HG03196 (cell line): Measurements from ENCODE around the gene ADCYAP1.
"Not testable (repeated sequence)": the region's sequence is repeated elsewhere in the genome, so short reads cannot be mapped to it uniquely, and the experiment has no call there.

Experiments
- ATAC-seq: cut with Tn5 transposase; IDR thresholded peaks from one replicate; pipeline ENCODE4 v1.9.1; 2021; ENCODE audit not compliant: unreplicated experiment

Gene ADCYAP1

GRCh38 chr18:904218-905090 is at the start of gene ADCYAP1:
TSS of gene ADCYAP1 (plus strand) at chr18:904871. CDS start at chr18:905387, 516 bp downstream.
- no peak for ATAC-seq

- ATAC-seq, result no peak
Observed at GRCh38 chr18:857986-858385, 46.7 kb upstream of the ADCYAP1 start.

- peak; percentile 89 for ATAC-seq
Observed at GRCh38 chr18:864872-865273, 39.8 kb upstream of the ADCYAP1 start.

- ATAC-seq, result no peak
Observed at GRCh38 chr18:867257-867656, 37.4 kb upstream of the ADCYAP1 start.

- not testable (repeated sequence) for ATAC-seq
Observed at GRCh38 chr18:873426-873825, 31.2 kb upstream of the ADCYAP1 start.

- no peak for ATAC-seq
Observed at GRCh38 chr18:875912-876311, 28.8 kb upstream of the ADCYAP1 start.

- ATAC-seq, result no peak
Observed at GRCh38 chr18:877238-877637, 27.4 kb upstream of the ADCYAP1 start.

GRCh38 chr18:886076-886475 is 18.6 kb upstream of the ADCYAP1 start:
- ATAC-seq, result no peak

- no peak for ATAC-seq
Observed at GRCh38 chr18:887716-888115, 17.0 kb upstream of the ADCYAP1 start.

- ATAC-seq, result no peak
Observed at GRCh38 chr18:892316-892715, 12.4 kb upstream of the ADCYAP1 start.

GRCh38 chr18:896315-896714 is 8.4 kb upstream of the ADCYAP1 start:
- ATAC-seq, result no peak

GRCh38 chr18:901761-902160 is 2.9 kb upstream of the ADCYAP1 start:
- ATAC-seq, result no peak

- ATAC-seq, result no peak
Observed at GRCh38 chr18:902229-902628, 2.4 kb upstream of the ADCYAP1 start.

- ATAC-seq, result no peak
Observed at GRCh38 chr18:903701-904100, 970 bp upstream of the ADCYAP1 start.

- ATAC-seq, result no peak
Observed at GRCh38 chr18:905307-905947, 756 bp downstream of the ADCYAP1 start.

- no peak for ATAC-seq
Observed at GRCh38 chr18:905948-906415, 1.3 kb downstream of the ADCYAP1 start.

- no peak for ATAC-seq
Observed at GRCh38 chr18:906416-907114, 1.9 kb downstream of the ADCYAP1 start.

- no peak for ATAC-seq
Observed at GRCh38 chr18:907115-907884, 2.6 kb downstream of the ADCYAP1 start.

GRCh38 chr18:907885-908757 is 3.5 kb downstream of the ADCYAP1 start:
- ATAC-seq, result no peak
